HG02588 (cell line): ENCODE measurements around the gene AMPD3.

ENCODE experiments used
- ATAC-seq: cut with Tn5 transposase; IDR thresholded peaks from one replicate; pipeline ENCODE4 v1.9.1; 2021; ENCODE audit warnings: mild to moderate bottlenecking, moderate library complexity; ENCODE audit not compliant: unreplicated experiment

Gene AMPD3

GRCh38 chr11:10486161-10486840 is 31.2 kb downstream of the AMPD3 start:
- ATAC-seq = no peak

- no peak for ATAC-seq
These were observed 32.1 kb downstream of the AMPD3 start for GRCh38 chr11:10487002-10487647.

- no peak for ATAC-seq
These were observed 33.3 kb downstream of the AMPD3 start for GRCh38 chr11:10488121-10488933.

- ATAC-seq = peak; percentile 66
These were observed 34.0 kb downstream of the AMPD3 start for GRCh38 chr11:10488934-10489691.

GRCh38 chr11:10490032-10490397 is 35.0 kb downstream of the AMPD3 start:
- no peak for ATAC-seq

GRCh38 chr11:10490398-10491241 is 35.6 kb downstream of the AMPD3 start:
- no peak for ATAC-seq

- no peak for ATAC-seq
These were observed 37.0 kb downstream of the AMPD3 start for GRCh38 chr11:10492084-10492483.

- no peak for ATAC-seq
These were observed 38.1 kb downstream of the AMPD3 start for GRCh38 chr11:10493041-10493663.

- no peak for ATAC-seq
These were observed 39.8 kb downstream of the AMPD3 start for GRCh38 chr11:10494636-10495463.

- ATAC-seq = no peak
These were observed 40.4 kb downstream of the AMPD3 start for GRCh38 chr11:10495464-10495786.

- ATAC-seq = no peak
These were observed 41.4 kb downstream of the AMPD3 start for GRCh38 chr11:10496296-10496936.

GRCh38 chr11:10497371-10498021 is 42.4 kb downstream of the AMPD3 start:
- ATAC-seq = no peak

GRCh38 chr11:10498022-10498400 is 42.9 kb downstream of the AMPD3 start:
- ATAC-seq = no peak

GRCh38 chr11:10498426-10499250 is 43.6 kb downstream of the AMPD3 start:
- ATAC-seq = no peak

GRCh38 chr11:10499452-10499851 is 44.4 kb downstream of the AMPD3 start:
- no peak for ATAC-seq

- no peak for ATAC-seq
These were observed 45.0 kb downstream of the AMPD3 start for GRCh38 chr11:10499874-10500601.
